AG04450 (cell line): ENCODE measurements around the gene CAPN12. TPM values are rescaled to one million over a fixed set of nuclear protein-coding genes. Genes with fewer than 3 reads are reported as not detected.
"Not testable (repeated sequence)": the region's sequence is repeated elsewhere in the genome, so short reads cannot be mapped to it uniquely, and the experiment has no call there.

Source experiments
- CTCF ChIA-PET: fragments of 300-600, 350-600 bp; formaldehyde crosslinking; extraction: SDS; loops from one replicate; lab custom pipeline; 2022; ENCODE audit warnings: antibody characterized with exemption, inconsistent platforms; lab: Charles Lee
- POLR2A ChIA-PET: fragments of 350-600 bp; formaldehyde crosslinking; extraction: SDS; loops from one replicate; lab custom pipeline; 2021; ENCODE audit warnings: antibody characterized with exemption, inconsistent platforms; lab: Yijun Ruan, JAX
- DNase-seq: peaks from one replicate; pipeline ENCODE4 v3.0.0-alpha.2; 2011; ENCODE audit warnings: low read depth, low spot score
- H3K27ac ChIP-seq: one replicate; pipeline ENCODE4 v1.5.1; 2012; ENCODE audit warnings: low read depth, low read length, control low read depth
- H3K27me3 ChIP-seq: one replicate; pipeline ENCODE4 v1.6.0; 2012; ENCODE audit warnings: low read length; ENCODE audit not compliant: control insufficient read depth, insufficient read depth
- H3K4me3 ChIP-seq: 2 replicates; pipeline ENCODE4 v1.5.1; 2011; ENCODE audit warnings: mild to moderate bottlenecking, low read depth, low read length, control low read depth
- H3K9me3 ChIP-seq: 2 replicates; pipeline ENCODE4 v1.5.1; 2012; ENCODE audit warnings: low read length; ENCODE audit not compliant: control insufficient read depth, insufficient read depth
- polyA plus RNA-seq: library from polyadenylated mRNA; depleted of rRNA; stranded (reverse); fragments of >200 nt; gene quantifications from 2 replicates; pipeline ENCODE4 v1.2.3, GENCODE V29; 2011
- TF ChIP-seq, protein P1 (sequence below): IDR thresholded peaks from 2 replicates; pipeline ENCODE4 v1.5.1; 2011; ENCODE audit warnings: low read depth, low read length, control low read depth, inconsistent platforms

Gene CAPN12
- polyA plus RNA-seq, 1 experiment, result 0.69 TPM

DNA sequence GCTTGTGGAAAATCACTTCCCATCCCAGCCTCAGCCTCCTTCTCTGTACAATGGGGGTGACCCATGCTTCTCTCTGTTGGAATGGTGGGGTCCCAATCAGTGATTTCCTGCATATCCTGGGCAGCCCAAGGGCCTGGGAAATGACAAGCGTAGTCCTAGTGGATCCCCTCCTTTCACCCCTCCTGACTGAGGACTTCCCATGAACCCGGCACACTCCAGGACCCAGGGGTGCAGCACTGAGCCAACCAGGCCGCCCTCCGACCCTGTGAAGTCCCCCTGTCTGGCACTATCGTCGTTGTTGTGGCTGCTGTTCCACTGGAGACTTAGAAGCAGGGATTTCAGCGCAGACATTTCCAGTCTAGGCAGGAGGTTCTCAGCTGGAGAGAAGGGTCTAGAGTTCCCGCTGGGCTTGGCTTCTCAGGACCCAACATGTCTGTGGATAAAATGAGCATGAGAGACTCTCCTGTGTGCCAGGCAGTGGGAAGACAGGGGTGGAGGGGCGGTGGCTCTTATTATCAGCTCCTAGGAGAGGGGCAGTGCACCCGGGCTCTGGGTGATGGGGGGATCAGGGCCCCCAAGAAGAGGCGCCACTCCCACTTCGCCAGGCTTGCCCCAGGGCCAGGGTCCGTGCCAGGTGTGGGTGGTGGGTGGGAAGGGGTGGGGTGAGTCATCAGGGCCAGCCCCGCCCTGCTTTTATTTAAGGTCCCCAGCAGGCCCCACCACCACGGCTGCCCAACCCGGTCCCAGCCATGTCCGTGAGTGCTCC, 44.4 kb upstream of the CAPN12 start, which contains the start of gene LGALS7B:
Gene LGALS7B (plus strand): TSS at position 723 of the 766 bp plus-strand sequence. CDS start 27 bp downstream, at position 750.
- ChIA-PET POLR2A (no interaction called here), CTCF (no interaction called here)
- no peak within 1 kb of the TSS for H3K27ac ChIP-seq
- no peak within 1 kb of the TSS for H3K4me3 ChIP-seq
- no peaks in the 10 kb centered on the region; the same call in 1 of the 2 replicates for H3K9me3 ChIP-seq
- no peak for DNase-seq
- H3K27me3 ChIP-seq, result no peaks in the 10 kb centered on the region
- TF ChIP-seq, protein P1, sequence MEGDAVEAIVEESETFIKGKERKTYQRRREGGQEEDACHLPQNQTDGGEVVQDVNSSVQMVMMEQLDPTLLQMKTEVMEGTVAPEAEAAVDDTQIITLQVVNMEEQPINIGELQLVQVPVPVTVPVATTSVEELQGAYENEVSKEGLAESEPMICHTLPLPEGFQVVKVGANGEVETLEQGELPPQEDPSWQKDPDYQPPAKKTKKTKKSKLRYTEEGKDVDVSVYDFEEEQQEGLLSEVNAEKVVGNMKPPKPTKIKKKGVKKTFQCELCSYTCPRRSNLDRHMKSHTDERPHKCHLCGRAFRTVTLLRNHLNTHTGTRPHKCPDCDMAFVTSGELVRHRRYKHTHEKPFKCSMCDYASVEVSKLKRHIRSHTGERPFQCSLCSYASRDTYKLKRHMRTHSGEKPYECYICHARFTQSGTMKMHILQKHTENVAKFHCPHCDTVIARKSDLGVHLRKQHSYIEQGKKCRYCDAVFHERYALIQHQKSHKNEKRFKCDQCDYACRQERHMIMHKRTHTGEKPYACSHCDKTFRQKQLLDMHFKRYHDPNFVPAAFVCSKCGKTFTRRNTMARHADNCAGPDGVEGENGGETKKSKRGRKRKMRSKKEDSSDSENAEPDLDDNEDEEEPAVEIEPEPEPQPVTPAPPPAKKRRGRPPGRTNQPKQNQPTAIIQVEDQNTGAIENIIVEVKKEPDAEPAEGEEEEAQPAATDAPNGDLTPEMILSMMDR, result no peak

DNA sequence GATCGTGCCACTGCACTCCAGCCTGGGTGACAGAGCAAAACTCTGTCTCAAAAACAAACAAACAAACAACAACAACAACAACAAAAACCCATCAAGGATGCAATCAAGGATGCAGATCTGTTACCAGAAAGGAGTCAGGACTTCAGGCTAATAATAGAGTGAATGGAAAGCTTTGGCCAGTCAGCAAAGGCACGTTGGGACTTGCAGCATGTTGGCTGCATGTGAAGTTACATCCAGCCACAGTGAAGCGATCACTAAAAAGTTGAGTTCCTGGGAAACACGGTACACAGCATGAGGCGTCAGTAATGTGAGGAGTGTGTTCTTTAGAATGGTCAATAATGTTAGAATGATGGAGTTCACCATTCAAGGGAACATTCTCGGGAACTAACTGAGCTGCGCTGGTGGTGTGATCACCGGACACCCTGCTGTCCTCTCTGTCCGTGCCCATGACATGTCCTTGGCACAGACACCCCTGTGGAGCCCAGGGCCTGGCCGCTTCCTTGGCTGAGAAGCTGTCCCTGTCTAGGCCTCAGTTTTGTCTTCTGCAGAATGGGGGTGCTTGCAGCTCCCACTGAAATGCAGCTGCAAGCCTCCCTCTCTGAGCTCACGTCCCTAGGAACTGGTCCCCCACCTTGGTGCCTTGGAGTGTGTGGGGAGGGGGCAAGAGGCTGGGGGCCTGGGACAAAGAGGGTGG, 42.4 kb upstream of the CAPN12 start:
- POLR2A ChIA-PET, result no interaction called here
- no peak for DNase-seq
- Histone ChIP-seq H3K4me3 (no peak overlapping the region), H3K27me3 (peaks cover 4% of the 10 kb centered on the region), H3K9me3 (no peaks in the 10 kb centered on the region), H3K27ac (no peak overlapping the region)
- CTCF ChIA-PET, result interaction anchor here (1.3 kb wide), 1 partner anchor 17 kb away, joined by 9 read pairs; no protein-coding TSS in a partner anchor
- TF ChIP-seq, protein P1, result no peak

DNA sequence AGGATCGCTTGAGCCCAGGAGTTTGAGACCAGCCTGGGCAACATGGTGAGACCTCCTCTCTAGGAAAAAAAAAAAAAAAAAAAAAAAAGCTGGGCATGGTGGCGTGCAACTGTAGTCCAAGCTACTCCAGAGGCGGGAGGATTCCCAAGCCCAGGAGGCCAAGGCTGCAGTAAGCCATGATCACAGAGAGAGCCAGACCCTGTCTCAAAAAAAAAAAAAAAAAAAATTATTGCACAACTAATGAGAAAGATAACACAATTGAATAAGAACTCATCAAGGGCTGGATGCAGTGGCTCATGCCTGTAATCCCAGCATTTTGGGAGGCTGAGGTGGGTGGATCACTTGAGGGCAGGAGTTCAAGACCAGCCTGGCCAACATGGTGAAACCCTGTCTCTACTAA, 41.8 kb upstream of the CAPN12 start:
- CTCF ChIA-PET, result interaction anchor here (1.3 kb wide), 1 partner anchor 16 kb away, joined by 9 read pairs; no protein-coding TSS in a partner anchor
- H3K9me3 ChIP-seq, H3K27ac ChIP-seq, POLR2A ChIA-PET, DNase-seq, H3K4me3 ChIP-seq, H3K27me3 ChIP-seq: not testable (repeated sequence)

DNA sequence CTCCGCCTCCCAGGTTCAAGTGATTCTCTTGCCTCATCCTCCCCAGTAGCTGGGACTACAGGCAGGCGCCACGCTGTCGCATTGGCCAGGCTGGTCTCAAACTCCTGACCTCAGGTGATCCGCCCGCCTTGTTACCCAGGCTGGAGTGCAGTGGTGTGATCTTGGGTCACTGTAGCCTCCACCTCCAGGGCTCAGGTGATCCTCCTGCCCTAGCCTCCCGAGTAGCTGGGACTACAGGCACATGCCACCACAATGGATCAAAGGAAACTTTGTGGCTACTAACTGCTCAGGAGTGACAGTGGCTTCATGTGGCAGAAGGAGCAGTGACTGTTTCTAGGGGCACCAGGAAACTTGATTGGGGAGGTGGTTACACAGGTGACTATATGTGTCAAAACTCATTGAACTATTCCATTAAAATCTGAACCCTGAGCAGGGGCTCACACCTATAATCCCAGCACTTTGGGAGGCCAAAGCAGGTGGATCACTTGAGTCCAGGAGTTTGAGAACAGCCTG, 41.0 kb upstream of the CAPN12 start:
- CTCF ChIA-PET, result no interaction called here
- POLR2A ChIA-PET, result no interaction called here
- Histone ChIP-seq H3K4me3 (no peak overlapping the region), H3K27me3 (peaks cover 14% of the 10 kb centered on the region), H3K9me3 (no peaks in the 10 kb centered on the region), H3K27ac (no peak overlapping the region)
- DNase-seq, result no peak
- TF ChIP-seq, protein P1, result no peak

DNA sequence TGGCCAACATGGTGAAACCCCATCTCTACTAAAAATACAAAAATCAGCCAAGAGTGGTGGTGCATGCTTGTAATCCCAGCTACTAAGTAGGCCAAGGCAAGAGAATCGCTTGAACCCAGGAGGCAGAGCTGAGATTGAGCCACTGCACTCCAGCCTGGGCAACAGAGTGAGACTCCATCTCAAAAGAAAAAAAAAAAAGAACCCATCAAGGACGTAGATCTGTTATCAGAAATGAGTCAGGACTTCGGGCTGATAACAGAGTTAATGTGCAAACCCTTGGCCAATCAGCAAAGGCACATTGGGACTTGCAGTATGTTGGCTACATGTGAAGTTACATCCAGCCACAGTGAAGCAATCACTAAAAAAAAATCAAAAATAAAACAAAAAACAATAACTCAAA, 40.0 kb upstream of the CAPN12 start:
- ChIA-PET CTCF (interaction anchor here (0.6 to 1.3 kb wide), 2 partner anchors 14 to 558 kb away, joined by 3 read pairs; partner anchors contain the start of gene SAMD4B), POLR2A (interaction anchor here (0.6 kb wide), 1 partner anchor 78 kb away, joined by 4 read pairs; no protein-coding TSS in a partner anchor)
- no peak for DNase-seq
- Histone ChIP-seq H3K4me3 (no peak overlapping the region), H3K27me3 (peaks cover 17% of the 10 kb centered on the region), H3K9me3 (no peaks in the 10 kb centered on the region), H3K27ac (no peak overlapping the region)
- TF ChIP-seq, protein P1, result no peak

- CTCF ChIA-PET, POLR2A ChIA-PET: not testable (repeated sequence)
These were observed 37.9 kb upstream of the CAPN12 start for GRCh38 chr19:38782212-38782611.

More at GRCh38 chr19:38782212-38782611, 37.9 kb upstream of the CAPN12 start:
- not testable (repeated sequence) for H3K4me3 ChIP-seq, H3K9me3 ChIP-seq, DNase-seq, H3K27ac ChIP-seq
- peaks cover 22% of the 10 kb centered on the region for H3K27me3 ChIP-seq
